Coronary artery (tissue), 2 donors: ENCODE results near the gene MRPS9.
A peak's percentile ranks its signal among the peaks of the same experiment; 100 is the strongest.

Source experiments
- DNase-seq: peaks from one replicate; pipeline ENCODE4 v3.0.0-alpha.2; 2017; ENCODE audit warnings: low spot score
- H3K27ac ChIP-seq, 2 donors: fragments of 200-600 bp; sonication (generic); one replicate each; pipeline ENCODE4 v1.5.1; 2016 to 2019
- H3K4me3 ChIP-seq: fragments of 200-600 bp; sonication (generic); 2 replicates; pipeline ENCODE4 v1.5.1; 2016; ENCODE audit warnings: mild to moderate bottlenecking, moderate library complexity
- CTCF ChIP-seq: fragments of 200-600 bp; sonication (generic); IDR thresholded peaks from one replicate; pipeline ENCODE4 v1.5.1; 2019; ENCODE audit warnings: antibody characterized with exemption

Gene MRPS9

DNA sequence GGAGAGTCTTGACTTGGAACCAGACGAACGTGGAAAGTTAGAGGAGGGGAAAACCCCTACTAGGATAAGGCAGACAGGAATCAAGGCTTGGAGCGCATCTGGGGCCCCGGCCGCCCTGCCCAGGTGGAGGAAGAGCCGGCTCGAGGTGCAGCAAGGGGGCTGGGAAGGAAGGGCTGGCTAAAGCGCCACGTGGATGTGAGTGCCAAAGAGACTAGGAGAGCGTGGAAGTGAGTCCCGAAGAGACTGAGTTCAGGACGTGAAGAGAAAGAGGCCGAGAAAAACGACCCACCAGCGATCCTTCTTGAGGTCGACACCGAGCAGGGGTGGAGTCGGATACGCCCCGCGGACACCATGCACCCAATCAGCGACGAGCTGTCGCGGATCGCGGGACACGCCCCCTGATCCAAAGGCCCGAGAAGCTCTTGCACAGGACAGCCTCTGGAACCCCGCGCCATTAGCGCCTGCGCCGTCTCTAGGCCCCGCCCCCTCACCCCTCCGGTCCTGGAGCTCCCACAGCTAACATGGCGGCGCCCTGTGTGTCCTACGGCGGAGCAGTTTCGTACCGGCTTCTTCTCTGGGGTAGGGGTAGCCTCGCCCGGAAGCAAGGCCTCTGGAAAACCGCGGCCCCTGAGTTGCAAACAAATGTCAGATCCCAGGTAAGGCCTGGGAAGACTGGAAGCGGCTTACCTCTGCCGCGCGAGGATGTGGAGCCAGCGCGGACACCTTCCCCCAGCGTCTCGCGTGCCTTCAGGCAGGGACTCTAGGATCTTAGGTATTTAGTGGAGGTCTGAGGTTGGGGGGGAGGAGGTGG is at the start of gene MRPS9:
Gene MRPS9, plus strand, starts transcription at position 498 of the 811 bp plus-strand sequence. Its CDS starts 24 bp downstream, at position 522.
- H3K4me3 ChIP-seq, result peak within 1 kb of the TSS; percentile 98
- DNase-seq, result peak; percentile 99
- peak within 1 kb of the TSS; percentile 70 to 81 for H3K27ac ChIP-seq
- TF ChIP-seq CTCF, result no peak

GRCh38 chr2:105005181-105005951 is 32.5 kb upstream of the MRPS9 start:
- no peak for TF ChIP-seq CTCF
- Histone ChIP-seq H3K4me3 (no peak overlapping the region), H3K27ac (no peak overlapping the region)
- DNase-seq, result no peak

- TF ChIP-seq CTCF, result no peak
- no peak for DNase-seq
- Histone ChIP-seq H3K27ac (no peak overlapping the region), H3K4me3 (no peak overlapping the region)
Observed at GRCh38 chr2:105007367-105007766, 30.5 kb upstream of the MRPS9 start.

DNA sequence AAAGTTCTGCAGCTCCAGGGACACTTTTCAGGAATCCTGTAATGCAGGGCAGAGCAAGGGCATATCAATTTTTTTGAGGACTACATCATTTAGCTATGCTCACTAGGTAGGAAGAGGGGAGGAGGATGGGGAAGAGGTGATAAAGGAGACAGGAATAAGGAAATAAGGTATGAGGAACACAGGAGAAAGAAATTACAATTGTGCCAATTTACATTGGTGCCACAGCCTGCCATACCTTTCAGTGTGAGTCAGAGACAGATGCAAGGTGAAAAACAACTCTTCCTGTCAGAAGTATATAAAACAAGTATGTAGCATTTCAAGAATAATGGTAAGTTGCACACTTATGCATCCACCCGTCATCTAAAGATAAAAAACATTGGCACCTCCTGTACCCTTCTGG is 5.4 kb upstream of the MRPS9 start:
- no peak for TF ChIP-seq CTCF
- H3K27ac ChIP-seq, result no peak overlapping the region
- DNase-seq, result no peak
- H3K4me3 ChIP-seq, result no peak overlapping the region

DNA sequence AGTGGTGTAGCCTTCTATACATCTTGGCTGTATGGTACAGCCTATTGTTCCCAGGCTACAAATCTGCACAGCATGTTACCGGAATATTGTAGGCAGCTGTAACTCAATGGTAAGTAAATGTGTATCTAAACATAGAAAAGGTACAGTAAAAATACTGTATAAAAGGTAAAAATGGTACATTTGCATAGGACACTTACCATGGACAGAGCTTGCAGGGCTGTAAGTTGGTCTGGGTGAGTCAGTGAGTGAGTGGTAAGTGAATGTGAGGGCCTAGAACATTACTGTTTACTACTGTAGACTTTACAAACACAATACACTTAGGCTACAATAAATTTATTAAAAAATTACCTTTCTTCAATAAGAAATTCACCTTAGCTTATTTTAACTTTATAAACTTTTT is 3.7 kb upstream of the MRPS9 start:
- DNase-seq, result no peak
- Histone ChIP-seq H3K4me3 (no peak overlapping the region), H3K27ac (no peak overlapping the region)
- no peak for TF ChIP-seq CTCF

- DNase-seq, result no peak
- TF ChIP-seq CTCF, result no peak
- peak overlapping the region; percentile 70 to 81 for H3K27ac ChIP-seq
Observed at GRCh38 chr2:105038383-105039061, 653 bp downstream of the MRPS9 start.

More at GRCh38 chr2:105038383-105039061, 653 bp downstream of the MRPS9 start:
- peak overlapping the region; percentile 98 for H3K4me3 ChIP-seq
